Measurements from ENCODE around the gene C6orf89.

C6orf89 gene

GRCh38 chr6:36852481-36853147, 33.1 kb upstream of the C6orf89 start:
- no peak for DNase-seq

GRCh38 chr6:36853325-36853724, 32.4 kb upstream of the C6orf89 start:
- no peak for DNase-seq

- DNase-seq = no peak
These were observed 30.0 kb upstream of the C6orf89 start for GRCh38 chr6:36855750-36856149.

- DNase-seq = no peak
These were observed 29.5 kb upstream of the C6orf89 start for GRCh38 chr6:36856277-36856676.

- no peak for DNase-seq
These were observed 28.4 kb upstream of the C6orf89 start for GRCh38 chr6:36857325-36857724.

GRCh38 chr6:36858407-36858981, 27.3 kb upstream of the C6orf89 start:
- no peak for DNase-seq

GRCh38 chr6:36860126-36860525, 25.6 kb upstream of the C6orf89 start:
- no peak for DNase-seq

- no peak for DNase-seq
These were observed 23.4 kb upstream of the C6orf89 start for GRCh38 chr6:36862164-36862847.

GRCh38 chr6:36862848-36863382, 22.8 kb upstream of the C6orf89 start:
- no peak for DNase-seq

- DNase-seq = no peak
These were observed 21.8 kb upstream of the C6orf89 start for GRCh38 chr6:36863670-36864540.

GRCh38 chr6:36865835-36866234, 19.9 kb upstream of the C6orf89 start:
- DNase-seq = no peak

- no peak for DNase-seq
These were observed 18.1 kb upstream of the C6orf89 start for GRCh38 chr6:36867471-36868224.

- DNase-seq = no peak
These were observed 14.1 kb upstream of the C6orf89 start for GRCh38 chr6:36871686-36872085.

GRCh38 chr6:36873115-36873514, 12.6 kb upstream of the C6orf89 start:
- DNase-seq = no peak

GRCh38 chr6:36873612-36874442, 11.9 kb upstream of the C6orf89 start:
- DNase-seq = no peak

- DNase-seq = peak; percentile 62 to 75 (median 72)
These were observed 11.1 kb upstream of the C6orf89 start, which contains the start of gene PPIL1 for GRCh38 chr6:36874443-36875249. TSS of gene PPIL1 (minus strand) at chr6:36874803. CDS start at chr6:36874772, 31 bp downstream.

GRCh38 chr6:36875250-36875633, 10.5 kb upstream of the C6orf89 start:
- DNase-seq = no peak

GRCh38 chr6:36884610-36885009, 1.1 kb upstream of the C6orf89 start:
- no peak for DNase-seq

GRCh38 chr6:36886950-36887618, 1.3 kb downstream of the C6orf89 start:
- DNase-seq = no peak

Measured in activated CD4-positive, CD25-positive, alpha-beta regulatory T cell (primary cell).